ENCODE measurements around the gene AGAP1. TPM values are rescaled to one million over a fixed set of nuclear protein-coding genes. Genes with fewer than 3 reads are reported as not detected.

Gene AGAP1
- total RNA-seq, 2 experiments from 2014 or later: 2.4 to 4.5 TPM

DNA sequence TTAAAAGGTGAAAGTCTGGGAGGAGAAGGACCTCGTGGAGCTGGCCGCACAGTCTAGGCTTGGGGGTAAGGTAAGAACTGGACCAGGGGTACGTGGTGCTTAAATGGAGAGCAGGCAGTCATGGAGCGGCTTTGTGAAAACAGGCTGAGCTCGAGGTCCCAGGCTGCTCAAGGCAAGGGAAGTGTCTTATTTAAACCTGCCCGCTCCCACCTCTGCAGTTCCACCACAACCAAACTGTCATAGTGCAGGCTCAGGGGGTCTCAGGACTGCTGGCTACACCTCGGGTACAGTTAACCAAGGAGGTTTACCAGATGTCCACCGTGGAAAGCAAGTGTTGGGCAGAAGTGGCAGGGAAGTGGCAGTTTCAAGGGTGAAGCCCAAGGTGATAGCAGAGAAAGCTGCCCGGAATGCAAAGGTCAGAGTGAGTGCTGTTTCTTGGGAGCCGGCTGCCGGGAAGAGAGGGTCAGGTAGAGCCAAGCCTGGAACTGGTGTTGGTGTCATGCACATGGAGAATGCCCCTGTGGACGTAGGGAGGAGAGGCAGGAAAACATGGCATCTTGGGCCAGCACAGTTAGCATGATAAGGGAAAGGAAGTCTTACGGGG is 471.0 kb downstream of the AGAP1 start:
- Mint-ChIP-seq H3K9me3 (no peaks in the 10 kb centered on the region), H3K27ac (no peak overlapping the region), H3K27me3 (peaks cover 6% of the 10 kb centered on the region), H3K36me3 (no peaks in the 10 kb centered on the region), H3K4me3 (no peak overlapping the region), H3K4me1 (no peaks in the 10 kb centered on the region)
- POLR2A ChIA-PET: no interaction called here
- ATAC-seq (ENCODE audit: low read depth) (no peak), DNase-seq (no peak)

GRCh38 chr2:235966396-235966795 is 472.6 kb downstream of the AGAP1 start:
- Mint-ChIP-seq H3K27me3 (peaks cover 6% of the 10 kb centered on the region), H3K36me3 (no peaks in the 10 kb centered on the region), H3K4me1 (no peaks in the 10 kb centered on the region), H3K4me3 (no peak overlapping the region), H3K9me3 (no peaks in the 10 kb centered on the region), H3K27ac (no peak overlapping the region)
- ATAC-seq (ENCODE audit: low read depth): no peak
- POLR2A ChIA-PET: no interaction called here
- DNase-seq: no peak

DNA sequence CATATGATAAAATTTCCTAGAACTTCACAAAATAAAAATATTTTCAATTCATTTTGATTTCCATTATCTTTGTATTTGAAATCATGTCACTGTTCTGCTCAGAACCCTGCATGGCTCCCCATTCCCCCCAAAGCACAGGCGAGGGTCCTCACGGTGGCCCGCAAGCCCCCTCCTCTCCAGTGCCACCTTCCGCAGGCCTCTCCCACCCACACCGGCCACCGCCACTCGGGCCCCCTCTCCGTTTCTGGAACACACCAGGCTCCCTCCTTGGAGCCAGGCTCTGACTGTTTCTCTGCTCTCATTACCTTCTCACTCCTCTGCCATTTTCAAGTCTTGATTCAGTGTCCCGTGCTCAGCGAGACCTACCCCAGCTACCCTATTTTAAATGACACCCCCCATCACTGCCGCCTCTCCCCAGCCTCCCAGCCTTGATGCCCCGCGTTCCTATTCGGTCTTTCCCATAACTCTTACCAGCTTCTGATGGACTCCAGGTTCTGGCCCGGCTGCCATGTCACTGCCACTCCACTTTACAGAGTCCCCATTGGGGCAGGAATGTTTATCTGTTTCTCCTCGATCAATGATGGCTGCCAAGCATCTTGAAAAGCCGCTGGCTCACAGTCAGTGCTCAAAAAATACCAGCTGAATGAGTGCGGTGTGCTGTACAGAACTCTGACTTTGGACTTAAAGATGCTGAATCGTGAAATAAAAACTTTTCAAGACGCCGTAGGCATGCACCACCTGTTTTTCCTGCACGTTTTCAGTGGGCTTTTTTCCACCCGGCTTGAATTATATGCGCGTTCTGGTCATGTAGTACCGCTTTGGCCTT is 473.3 kb downstream of the AGAP1 start:
- Mint-ChIP-seq H3K4me3 (no peak overlapping the region), H3K36me3 (no peaks in the 10 kb centered on the region), H3K4me1 (no peaks in the 10 kb centered on the region), H3K27me3 (peaks cover 6% of the 10 kb centered on the region), H3K27ac (no peak overlapping the region), H3K9me3 (no peaks in the 10 kb centered on the region)
- ATAC-seq (ENCODE audit: low read depth) (no peak), DNase-seq (no peak)
- POLR2A ChIA-PET: no interaction called here

DNA sequence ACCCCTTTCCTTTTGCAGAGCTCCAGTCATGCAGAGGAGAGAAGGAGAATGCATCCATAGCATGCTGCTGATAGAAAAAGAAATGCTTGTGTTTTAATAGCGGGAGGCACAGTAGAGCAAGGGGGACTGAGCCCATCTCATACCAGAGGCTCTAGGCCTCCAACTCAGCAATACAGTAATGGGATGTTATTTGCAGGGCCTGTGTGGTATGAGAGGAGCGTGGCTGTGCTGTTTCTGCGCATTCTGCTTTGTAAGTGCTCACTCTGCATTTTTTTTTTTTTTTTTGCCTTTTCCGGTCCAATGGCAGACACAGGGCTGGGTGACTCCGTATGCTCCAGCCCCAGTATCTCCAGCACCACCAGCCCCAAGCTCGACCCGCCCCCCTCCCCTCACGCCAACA is 474.3 kb downstream of the AGAP1 start:
- POLR2A ChIA-PET: no interaction called here
- Mint-ChIP-seq H3K36me3 (no peaks in the 10 kb centered on the region), H3K27me3 (peaks cover 6% of the 10 kb centered on the region), H3K27ac (no peak overlapping the region), H3K4me3 (no peak overlapping the region), H3K9me3 (no peaks in the 10 kb centered on the region), H3K4me1 (no peaks in the 10 kb centered on the region)
- no peak for DNase-seq
- no peak for ATAC-seq (ENCODE audit: low read depth)

- no peaks in the 10 kb centered on the region for H3K4me1 Mint-ChIP-seq
- no peaks in the 10 kb centered on the region for H3K9me3 Mint-ChIP-seq
- no peak for ATAC-seq (ENCODE audit: low read depth)
- no peak for DNase-seq
- no peak overlapping the region for H3K27ac Mint-ChIP-seq
- POLR2A ChIA-PET: no interaction called here
- peaks cover 6% of the 10 kb centered on the region for H3K27me3 Mint-ChIP-seq
- no peak overlapping the region for H3K4me3 Mint-ChIP-seq
- H3K36me3 Mint-ChIP-seq: no peaks in the 10 kb centered on the region
Observed at GRCh38 chr2:235968616-235969324, 474.9 kb downstream of the AGAP1 start.

GRCh38 chr2:235970204-235971040 is 476.6 kb downstream of the AGAP1 start:
- no peak overlapping the region for H3K27ac Mint-ChIP-seq
- H3K4me3 Mint-ChIP-seq: no peak overlapping the region
- no peaks in the 10 kb centered on the region for H3K27me3 Mint-ChIP-seq
- POLR2A ChIA-PET: no interaction called here
- no peaks in the 10 kb centered on the region for H3K9me3 Mint-ChIP-seq
- H3K36me3 Mint-ChIP-seq: no peaks in the 10 kb centered on the region
- no peak for ATAC-seq (ENCODE audit: low read depth)
- no peaks in the 10 kb centered on the region for H3K4me1 Mint-ChIP-seq
- DNase-seq: no peak

- Mint-ChIP-seq H3K4me3 (no peak overlapping the region), H3K4me1 (no peaks in the 10 kb centered on the region), H3K9me3 (no peaks in the 10 kb centered on the region), H3K36me3 (no peaks in the 10 kb centered on the region), H3K27me3 (no peaks in the 10 kb centered on the region), H3K27ac (no peak overlapping the region)
- DNase-seq: no peak
- POLR2A ChIA-PET: no interaction called here
- ATAC-seq (ENCODE audit: low read depth): no peak
Observed at GRCh38 chr2:235976516-235976915, 482.7 kb downstream of the AGAP1 start.

DNA sequence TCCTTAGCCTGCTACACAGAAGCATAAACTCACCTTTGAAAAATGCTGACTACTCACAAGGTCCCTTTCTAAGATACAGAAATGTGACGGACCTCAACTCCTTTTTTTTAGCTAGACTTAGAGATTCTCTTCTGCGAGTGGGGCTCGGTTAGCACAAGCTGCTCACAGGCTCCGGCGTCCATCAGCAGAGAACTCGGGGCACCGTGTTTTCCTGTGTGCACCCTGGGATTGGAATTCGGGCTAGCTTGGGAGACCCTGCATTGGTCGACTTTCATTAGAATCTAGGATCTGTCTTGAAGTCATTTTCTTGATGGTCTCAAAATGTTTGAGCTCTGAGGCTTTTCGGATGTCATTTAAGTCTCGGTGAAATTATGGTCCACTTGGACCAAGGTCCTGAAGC is 483.1 kb downstream of the AGAP1 start:
- POLR2A ChIA-PET: no interaction called here
- H3K27me3 Mint-ChIP-seq: no peaks in the 10 kb centered on the region
- no peaks in the 10 kb centered on the region for H3K4me1 Mint-ChIP-seq
- ATAC-seq (ENCODE audit: low read depth): no peak
- no peak overlapping the region for H3K27ac Mint-ChIP-seq
- H3K4me3 Mint-ChIP-seq: no peak overlapping the region
- H3K9me3 Mint-ChIP-seq: no peaks in the 10 kb centered on the region
- DNase-seq: no peak
- H3K36me3 Mint-ChIP-seq: no peaks in the 10 kb centered on the region

DNA sequence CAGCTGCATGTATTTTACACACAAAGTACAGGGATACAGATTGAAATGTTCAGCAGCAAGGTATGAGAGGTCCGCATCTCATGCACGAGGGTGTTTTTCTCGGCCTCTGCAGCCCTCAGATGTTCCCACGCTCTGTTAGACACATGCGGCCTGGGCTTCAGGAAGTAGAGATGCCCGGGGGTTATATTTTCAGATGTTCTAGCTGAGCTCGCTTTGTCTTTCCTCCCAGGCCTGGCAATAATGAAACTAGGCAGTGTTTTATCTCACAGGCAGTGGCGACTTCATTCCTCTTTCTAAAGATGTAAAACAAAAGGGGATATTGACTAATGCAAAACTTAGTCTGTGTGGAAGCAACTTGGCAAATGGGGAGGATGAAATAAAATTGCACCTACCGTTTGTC is 483.6 kb downstream of the AGAP1 start:
- Mint-ChIP-seq H3K36me3 (no peaks in the 10 kb centered on the region), H3K4me1 (no peaks in the 10 kb centered on the region), H3K9me3 (no peaks in the 10 kb centered on the region), H3K27me3 (no peaks in the 10 kb centered on the region), H3K27ac (no peak overlapping the region), H3K4me3 (no peak overlapping the region)
- no peak for ATAC-seq (ENCODE audit: low read depth)
- DNase-seq: no peak
- POLR2A ChIA-PET: no interaction called here

GRCh38 chr2:235978022-235978421 is 484.2 kb downstream of the AGAP1 start:
- H3K36me3 Mint-ChIP-seq: no peaks in the 10 kb centered on the region
- no peak overlapping the region for H3K4me3 Mint-ChIP-seq
- DNase-seq (no peak), ATAC-seq (ENCODE audit: low read depth) (no peak)
- no peak overlapping the region for H3K27ac Mint-ChIP-seq
- H3K4me1 Mint-ChIP-seq: no peaks in the 10 kb centered on the region
- POLR2A ChIA-PET: no interaction called here
- H3K27me3 Mint-ChIP-seq: no peaks in the 10 kb centered on the region
- no peaks in the 10 kb centered on the region for H3K9me3 Mint-ChIP-seq

DNA sequence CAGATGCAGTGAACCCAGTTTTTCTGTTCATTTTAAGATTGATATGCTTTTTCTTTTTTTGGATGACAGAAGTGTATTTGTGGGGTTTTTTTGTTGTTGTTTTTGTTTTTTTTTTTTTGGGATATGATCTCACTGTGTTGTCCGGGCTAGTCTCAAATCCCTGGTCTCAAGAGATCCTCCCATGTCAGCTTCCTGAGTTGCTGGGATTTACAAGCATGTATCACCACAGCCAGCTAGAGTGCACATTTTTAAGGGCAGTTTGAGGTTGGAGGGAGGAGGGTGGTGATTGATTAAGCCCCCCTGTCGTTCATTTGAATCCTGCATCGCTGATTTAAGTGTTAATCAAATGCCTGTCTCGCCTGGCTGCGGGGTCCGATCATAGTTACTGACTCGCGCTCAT is 485.2 kb downstream of the AGAP1 start:
- POLR2A ChIA-PET: no interaction called here
- no peaks in the 10 kb centered on the region for H3K4me1 Mint-ChIP-seq
- no peak overlapping the region for H3K27ac Mint-ChIP-seq
- H3K9me3 Mint-ChIP-seq: no peaks in the 10 kb centered on the region
- ATAC-seq (ENCODE audit: low read depth): no peak
- H3K4me3 Mint-ChIP-seq: no peak overlapping the region
- no peaks in the 10 kb centered on the region for H3K36me3 Mint-ChIP-seq
- no peak for DNase-seq
- H3K27me3 Mint-ChIP-seq: no peaks in the 10 kb centered on the region

- Mint-ChIP-seq H3K9me3 (no peaks in the 10 kb centered on the region), H3K36me3 (no peaks in the 10 kb centered on the region), H3K27ac (no peak overlapping the region), H3K4me3 (no peak overlapping the region), H3K4me1 (no peaks in the 10 kb centered on the region), H3K27me3 (no peaks in the 10 kb centered on the region)
- DNase-seq (no peak), ATAC-seq (ENCODE audit: low read depth) (no peak)
- POLR2A ChIA-PET: no interaction called here
Observed at GRCh38 chr2:235979753-235980435, 486.1 kb downstream of the AGAP1 start.

DNA sequence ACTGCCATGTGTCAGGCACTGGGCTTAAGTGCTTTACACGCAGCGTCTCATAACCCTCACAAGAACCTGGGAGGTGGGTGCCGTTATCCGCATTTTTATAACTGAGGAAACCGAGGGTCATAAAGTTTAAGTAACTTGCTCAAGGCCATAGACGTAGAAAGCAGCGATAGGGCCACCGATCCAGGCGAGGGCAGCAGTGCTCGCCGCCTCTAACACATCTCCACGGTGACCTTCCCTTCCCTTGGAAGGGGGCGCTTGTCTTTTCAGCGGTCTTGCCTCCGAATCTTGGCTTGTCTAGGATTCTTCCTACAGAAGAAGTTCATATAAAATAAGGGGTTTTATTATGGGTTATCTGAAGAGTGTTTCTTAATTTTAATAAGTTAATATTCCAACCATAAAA is 487.8 kb downstream of the AGAP1 start:
- no peak for DNase-seq
- no peak for ATAC-seq (ENCODE audit: low read depth)
- Mint-ChIP-seq H3K27ac (no peak overlapping the region), H3K27me3 (no peaks in the 10 kb centered on the region), H3K9me3 (no peaks in the 10 kb centered on the region), H3K36me3 (no peaks in the 10 kb centered on the region), H3K4me1 (no peaks in the 10 kb centered on the region), H3K4me3 (no peak overlapping the region)
- POLR2A ChIA-PET: no interaction called here
